Transverse colon (tissue), 3 donors: Measurements from ENCODE around the gene OSBPL2.

ENCODE experiments used
- POLR2A ChIP-seq: fragments of 450-650 bp; IDR thresholded peaks from one replicate; pipeline ENCODE4 v1.6.1; 2016; ENCODE audit warnings: antibody characterized with exemption, mild to moderate bottlenecking, moderate library complexity
- TF ChIP-seq, protein P1 (sequence below), 5 experiments: fragments of 200-600 bp in 3 of 5; fragments of 450-650 bp in 2 of 5; sonication (generic) in 3 of 5; IDR thresholded peaks; 1 replicate in 2 of 5; 2 replicates in 3 of 5; pipeline ENCODE4 v1.5.1; 2016 to 2017; ENCODE audit warnings: antibody characterized with exemption in 5 of 5, inconsistent platforms in 3 of 5, mild to moderate bottlenecking in 2 of 5, moderate library complexity in 1 of 5

DNA sequence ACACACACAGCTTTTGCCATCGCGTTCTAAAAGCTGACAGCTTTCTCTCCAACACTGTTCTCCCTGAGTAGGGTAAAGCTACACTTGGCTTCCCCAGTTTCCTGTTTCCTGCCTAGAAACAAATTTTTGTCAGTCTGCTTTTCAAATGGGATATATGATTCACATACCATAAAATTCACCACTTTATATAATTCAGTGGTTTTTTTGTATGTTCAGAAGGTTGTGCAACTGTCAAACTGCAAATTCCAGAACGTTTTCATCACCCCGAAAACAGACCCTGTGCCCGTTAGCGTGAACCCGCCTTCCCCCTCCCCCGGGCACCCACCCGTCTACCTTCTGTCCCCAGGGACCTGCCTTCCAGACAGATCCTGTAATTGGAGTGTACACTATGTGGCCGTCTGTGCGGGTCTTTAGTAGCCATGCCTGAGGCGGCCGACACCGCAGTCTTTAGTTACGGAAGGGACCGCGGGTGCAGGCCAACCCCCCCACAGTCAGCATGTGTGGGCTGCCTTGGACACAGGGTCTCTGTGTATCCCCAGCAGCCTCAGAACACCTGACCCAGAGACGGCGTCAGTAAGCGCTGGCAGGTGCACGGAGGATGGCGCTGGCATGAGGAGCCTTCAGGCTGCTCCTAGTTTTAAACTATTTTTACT lies 34.8 kb upstream of the OSBPL2 start:
- TF ChIP-seq, protein P1, sequence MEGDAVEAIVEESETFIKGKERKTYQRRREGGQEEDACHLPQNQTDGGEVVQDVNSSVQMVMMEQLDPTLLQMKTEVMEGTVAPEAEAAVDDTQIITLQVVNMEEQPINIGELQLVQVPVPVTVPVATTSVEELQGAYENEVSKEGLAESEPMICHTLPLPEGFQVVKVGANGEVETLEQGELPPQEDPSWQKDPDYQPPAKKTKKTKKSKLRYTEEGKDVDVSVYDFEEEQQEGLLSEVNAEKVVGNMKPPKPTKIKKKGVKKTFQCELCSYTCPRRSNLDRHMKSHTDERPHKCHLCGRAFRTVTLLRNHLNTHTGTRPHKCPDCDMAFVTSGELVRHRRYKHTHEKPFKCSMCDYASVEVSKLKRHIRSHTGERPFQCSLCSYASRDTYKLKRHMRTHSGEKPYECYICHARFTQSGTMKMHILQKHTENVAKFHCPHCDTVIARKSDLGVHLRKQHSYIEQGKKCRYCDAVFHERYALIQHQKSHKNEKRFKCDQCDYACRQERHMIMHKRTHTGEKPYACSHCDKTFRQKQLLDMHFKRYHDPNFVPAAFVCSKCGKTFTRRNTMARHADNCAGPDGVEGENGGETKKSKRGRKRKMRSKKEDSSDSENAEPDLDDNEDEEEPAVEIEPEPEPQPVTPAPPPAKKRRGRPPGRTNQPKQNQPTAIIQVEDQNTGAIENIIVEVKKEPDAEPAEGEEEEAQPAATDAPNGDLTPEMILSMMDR (IDR thresholded peaks at IDR 0.05), result no peak
- TF ChIP-seq POLR2A, result no peak
